Fibroblast of skin of right quadriceps (primary cell): ENCODE measurements around the gene ECSCR.
"Not testable (repeated sequence)": the region's sequence is repeated elsewhere in the genome, so short reads cannot be mapped to it uniquely, and the experiment has no call there.

Experiments
- DNase-seq: peaks from one replicate; pipeline ENCODE4 v3.0.0-alpha.2; 2013

ECSCR gene

GRCh38 chr5:139443831-139444453 lies 18.6 kb downstream of the ECSCR start:
- peak; percentile 93 for DNase-seq

- DNase-seq, result not testable (repeated sequence)
Measured at GRCh38 chr5:139440416-139440815, 22.1 kb downstream of the ECSCR start.

GRCh38 chr5:139439013-139439903 lies 23.3 kb downstream of the ECSCR start, which contains the start of gene DNAJC18:
DNAJC18 (minus strand) TSS chr5:139439525; CDS start chr5:139439445, 80 bp downstream.
- DNase-seq, result peak; percentile 88

- DNase-seq, result no peak
Measured at GRCh38 chr5:139438707-139439012, 23.9 kb downstream of the ECSCR start.

DNA sequence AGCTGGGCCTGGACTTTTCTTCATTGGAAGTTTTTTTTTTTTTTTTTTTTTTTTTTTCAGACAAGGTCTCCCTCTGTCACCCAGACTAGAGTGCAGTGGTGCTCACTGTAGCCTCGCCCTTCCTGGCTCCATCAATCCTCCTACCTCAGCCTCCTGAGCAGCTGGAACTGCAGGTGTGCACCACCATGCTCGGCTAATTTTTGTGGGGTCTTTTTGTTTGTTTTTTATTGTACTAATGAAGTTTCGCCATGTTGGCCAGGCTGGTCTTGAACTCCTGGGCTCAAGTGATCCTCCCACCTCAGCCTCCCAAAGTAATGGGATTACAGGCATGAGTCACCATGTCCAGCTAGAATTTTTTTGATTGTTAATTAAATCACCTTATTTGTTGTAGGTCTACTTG lies 26.9 kb downstream of the ECSCR start:
- no peak for DNase-seq

GRCh38 chr5:139431706-139432105 lies 30.8 kb downstream of the ECSCR start:
- DNase-seq, result no peak

- no peak for DNase-seq
Measured at GRCh38 chr5:139430015-139430414, 32.5 kb downstream of the ECSCR start.

DNA sequence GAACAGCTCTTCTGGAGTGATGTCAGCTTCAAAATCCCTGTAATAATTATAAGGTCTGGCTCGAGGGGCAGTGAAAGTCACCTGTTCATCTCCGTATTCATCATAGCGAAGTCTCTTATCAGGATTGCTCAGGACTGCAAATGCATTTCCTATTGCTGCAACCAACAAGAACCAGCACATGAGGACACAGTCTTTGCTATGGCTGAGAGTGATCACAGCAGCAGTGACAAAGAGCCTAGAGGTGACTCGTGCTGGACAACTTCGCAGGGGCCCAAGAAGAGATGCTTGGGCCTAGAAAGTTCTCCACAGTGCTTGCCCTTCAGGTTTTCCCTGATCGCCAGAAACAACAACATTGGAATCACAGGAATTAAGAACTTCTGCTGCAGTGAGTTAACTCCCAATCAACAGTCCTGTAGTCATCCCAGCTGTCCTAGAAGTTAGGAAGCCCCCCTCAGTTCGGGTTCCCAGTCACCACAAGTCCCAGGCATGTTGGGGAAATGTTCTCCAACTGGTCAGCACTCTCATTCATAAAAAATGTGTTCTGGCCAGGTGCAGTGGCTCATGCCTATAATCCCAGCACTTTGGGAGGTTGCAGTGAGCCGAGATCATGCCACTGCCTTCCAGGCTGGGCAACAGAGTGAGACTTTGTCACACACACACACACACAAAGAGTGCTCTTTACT lies 36.2 kb downstream of the ECSCR start:
- DNase-seq, result peak; percentile 70

DNA sequence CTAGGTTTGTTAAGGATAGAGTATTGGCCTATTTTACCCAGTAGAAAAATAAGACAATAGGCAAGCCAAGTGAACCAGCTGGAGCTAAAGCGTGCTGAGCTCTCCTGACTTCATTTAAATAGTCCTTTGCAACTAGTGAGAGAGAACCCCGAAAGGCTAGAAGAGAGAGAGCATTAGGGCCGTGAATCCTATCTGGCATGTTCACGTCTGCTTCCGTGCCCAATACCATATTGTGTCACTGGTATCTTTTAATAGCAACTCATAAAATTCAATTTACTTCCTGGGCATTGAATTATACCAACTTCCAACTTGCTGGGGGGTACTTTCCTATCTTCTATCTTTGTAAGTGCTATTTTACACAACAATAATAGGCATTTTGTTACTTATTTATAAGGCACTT lies 37.0 kb downstream of the ECSCR start:
- DNase-seq, result no peak

DNA sequence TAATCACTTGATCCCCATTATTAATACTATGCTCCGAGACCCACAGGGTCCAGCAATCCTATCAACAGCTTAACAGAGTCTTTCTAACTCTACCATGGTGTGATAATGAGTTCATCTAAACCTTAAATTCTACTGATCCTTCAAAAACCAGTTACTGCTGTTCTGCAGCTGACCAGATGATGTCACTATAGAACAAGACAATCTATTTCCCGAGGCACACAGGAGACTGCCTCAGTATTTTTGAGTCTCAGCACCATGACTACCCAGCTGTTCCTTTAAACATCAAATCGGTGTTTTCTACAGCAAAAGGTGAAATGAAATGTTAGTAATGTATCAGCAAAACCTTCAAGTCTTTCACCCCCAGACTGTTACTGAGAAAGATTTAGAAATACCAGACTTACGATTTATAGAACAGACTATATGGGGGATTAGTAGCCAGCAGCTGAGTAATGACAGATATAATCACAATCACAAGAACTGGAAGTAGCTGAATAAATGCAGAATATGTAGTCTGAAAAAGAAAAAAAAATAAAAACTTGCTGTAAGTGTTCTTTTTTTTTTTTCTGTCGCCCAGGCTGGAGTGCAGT lies 40.1 kb downstream of the ECSCR start:
- peak; percentile 70 for DNase-seq

- DNase-seq, result no peak
Measured at GRCh38 chr5:139419226-139420192, 43.0 kb downstream of the ECSCR start.

- DNase-seq, result no peak
Measured at GRCh38 chr5:139418793-139419192, 43.8 kb downstream of the ECSCR start.

GRCh38 chr5:139417214-139417613 lies 45.3 kb downstream of the ECSCR start:
- DNase-seq, result no peak

DNA sequence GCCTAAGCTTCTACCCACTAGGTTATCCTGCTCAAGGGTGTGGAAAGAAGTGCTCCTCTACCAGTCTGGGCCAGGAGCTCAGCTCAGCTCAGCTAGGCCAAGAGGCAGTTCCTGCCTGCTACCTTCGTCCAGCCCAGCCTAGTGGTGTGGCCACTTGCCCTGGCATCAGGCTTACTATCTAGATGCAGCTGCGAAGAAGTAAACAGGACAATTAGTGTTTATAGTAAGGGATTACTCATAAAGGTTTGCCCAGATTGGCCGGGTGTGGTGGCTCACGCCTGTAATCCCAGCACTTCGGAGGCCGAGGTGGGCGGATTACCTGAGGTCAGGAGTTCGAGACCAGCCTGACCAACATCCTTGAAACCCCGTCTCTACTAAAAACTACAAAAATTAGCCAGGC lies 45.9 kb downstream of the ECSCR start:
- DNase-seq, result no peak

GRCh38 chr5:139415869-139416268 lies 46.7 kb downstream of the ECSCR start:
- no peak for DNase-seq

GRCh38 chr5:139415221-139415861 lies 47.2 kb downstream of the ECSCR start:
- DNase-seq, result no peak

DNA sequence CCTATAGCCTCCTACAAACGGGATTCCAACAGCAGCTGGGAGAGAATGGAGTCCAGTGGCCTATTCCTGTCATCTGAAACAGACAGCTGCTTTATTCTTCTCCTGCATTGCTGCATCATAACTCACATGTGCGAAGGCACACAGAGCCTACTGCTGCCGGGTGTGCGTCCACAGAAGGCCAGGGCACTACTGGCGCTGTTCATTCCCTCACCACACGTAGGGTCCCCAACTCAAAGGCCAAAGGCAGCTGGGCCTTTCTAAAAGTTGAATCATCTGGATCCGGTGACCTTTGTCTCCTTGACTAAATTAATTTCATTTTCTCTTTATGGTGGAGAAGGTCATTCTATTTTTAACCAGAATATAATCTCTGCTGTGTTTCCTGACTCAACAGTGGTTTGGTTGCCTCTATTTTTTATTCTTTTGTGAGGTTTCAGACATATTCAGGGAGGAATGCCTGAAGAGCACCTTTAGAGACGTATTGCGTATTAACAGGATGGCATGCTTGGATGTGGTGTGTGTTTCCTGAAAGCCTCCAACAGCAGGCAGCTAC lies 47.9 kb downstream of the ECSCR start:
- no peak for DNase-seq

DNA sequence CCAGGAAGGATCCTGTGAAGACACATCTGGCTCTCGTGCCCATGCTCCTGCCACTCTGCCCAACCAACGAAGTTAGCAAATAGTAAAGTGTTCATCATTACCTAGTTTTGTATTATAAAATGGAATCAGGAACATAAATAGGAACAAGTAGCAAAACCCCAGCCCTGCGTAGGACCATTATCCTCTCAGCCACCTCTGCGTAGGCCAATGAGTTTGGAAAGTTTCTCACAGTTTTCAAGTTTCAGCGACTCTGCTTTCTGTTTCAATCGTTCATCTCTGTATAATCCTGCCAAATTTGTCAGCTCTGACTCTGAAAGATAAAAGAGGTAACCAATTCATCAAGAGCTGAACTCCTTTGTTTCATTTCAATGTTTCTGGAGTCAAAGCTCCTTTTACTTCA lies 48.6 kb downstream of the ECSCR start:
- no peak for DNase-seq

- DNase-seq, result no peak
Measured at GRCh38 chr5:139413153-139413552, 49.4 kb downstream of the ECSCR start.

- DNase-seq, result peak; percentile 56
Measured at GRCh38 chr5:139410993-139411828, 51.3 kb downstream of the ECSCR start.
